Activated naive CD4-positive, alpha-beta T cell treated with anti-CD3 and anti-CD28 coated beads, Interleukin-2, amount 50 U/mL, for 24 hours (primary cell): Measurements from ENCODE around the gene CLDN24.
"Not testable (repeated sequence)": the region's sequence is repeated elsewhere in the genome, so short reads cannot be mapped to it uniquely, and the experiment has no call there.

Experiments
- H3K27ac Mint-ChIP-seq: one replicate; pipeline ENCODE4 v1.8.0; 2021; ENCODE audit warnings: mild to moderate bottlenecking, mixed read lengths
- H3K27me3 Mint-ChIP-seq: one replicate; pipeline ENCODE4 v1.8.0; 2021; ENCODE audit warnings: mixed read lengths
- H3K36me3 Mint-ChIP-seq: one replicate; pipeline ENCODE4 v1.8.0; 2021; ENCODE audit warnings: mixed read lengths
- H3K4me1 Mint-ChIP-seq: one replicate; pipeline ENCODE4 v1.8.0; 2021; ENCODE audit warnings: mixed read lengths
- H3K4me3 Mint-ChIP-seq: one replicate; pipeline ENCODE4 v1.8.0; 2021; ENCODE audit warnings: mild to moderate bottlenecking, mixed read lengths
- H3K9me3 Mint-ChIP-seq: one replicate; pipeline ENCODE4 v1.8.0; 2021; ENCODE audit warnings: mixed read lengths

CLDN24 gene

GRCh38 chr4:183333202-183333601 lies 11.0 kb upstream of the CLDN24 start:
- peaks cover 4% of the 10 kb centered on the region for H3K27me3 Mint-ChIP-seq

GRCh38 chr4:183332447-183332846 lies 10.2 kb upstream of the CLDN24 start:
- H3K4me1 Mint-ChIP-seq: no peaks in the 10 kb centered on the region
- no peak overlapping the region for H3K4me3 Mint-ChIP-seq
- H3K36me3 Mint-ChIP-seq: no peaks in the 10 kb centered on the region
- H3K27me3 Mint-ChIP-seq: peaks cover 4% of the 10 kb centered on the region
- H3K27ac Mint-ChIP-seq: no peak overlapping the region
- H3K9me3 Mint-ChIP-seq: no peaks in the 10 kb centered on the region

More at GRCh38 chr4:183333202-183333601, 11.0 kb upstream of the CLDN24 start:
- no peaks in the 10 kb centered on the region for H3K4me1 Mint-ChIP-seq
- H3K27ac Mint-ChIP-seq: no peak overlapping the region
- no peaks in the 10 kb centered on the region for H3K9me3 Mint-ChIP-seq
- no peak overlapping the region for H3K4me3 Mint-ChIP-seq
- no peaks in the 10 kb centered on the region for H3K36me3 Mint-ChIP-seq

GRCh38 chr4:183330841-183331240 lies 8.6 kb upstream of the CLDN24 start:
- H3K4me3 Mint-ChIP-seq: no peak overlapping the region
- H3K4me1 Mint-ChIP-seq: no peaks in the 10 kb centered on the region
- no peaks in the 10 kb centered on the region for H3K9me3 Mint-ChIP-seq
- peaks cover 3% of the 10 kb centered on the region for H3K27me3 Mint-ChIP-seq
- no peaks in the 10 kb centered on the region for H3K36me3 Mint-ChIP-seq
- H3K27ac Mint-ChIP-seq: no peak overlapping the region

- no peaks in the 10 kb centered on the region for H3K36me3 Mint-ChIP-seq
- H3K4me1 Mint-ChIP-seq: no peaks in the 10 kb centered on the region
- no peak overlapping the region for H3K4me3 Mint-ChIP-seq
- no peaks in the 10 kb centered on the region for H3K9me3 Mint-ChIP-seq
- peaks cover 3% of the 10 kb centered on the region for H3K27me3 Mint-ChIP-seq
- H3K27ac Mint-ChIP-seq: no peak overlapping the region
Observed at GRCh38 chr4:183329954-183330742, 7.9 kb upstream of the CLDN24 start.

GRCh38 chr4:183329244-183329643 lies 7.0 kb upstream of the CLDN24 start:
- Mint-ChIP-seq H3K9me3 (no peaks in the 10 kb centered on the region), H3K27me3 (peaks cover 3% of the 10 kb centered on the region), H3K36me3 (no peaks in the 10 kb centered on the region), H3K4me3 (no peak overlapping the region), H3K27ac (no peak overlapping the region), H3K4me1 (no peaks in the 10 kb centered on the region)

GRCh38 chr4:183328832-183329231 lies 6.6 kb upstream of the CLDN24 start:
- no peaks in the 10 kb centered on the region for H3K4me1 Mint-ChIP-seq
- no peak overlapping the region for H3K27ac Mint-ChIP-seq
- no peak overlapping the region for H3K4me3 Mint-ChIP-seq
- H3K27me3 Mint-ChIP-seq: peaks cover under 1% of the 10 kb centered on the region
- H3K36me3 Mint-ChIP-seq: peaks cover under 1% of the 10 kb centered on the region
- no peaks in the 10 kb centered on the region for H3K9me3 Mint-ChIP-seq

GRCh38 chr4:183327827-183328226 lies 5.6 kb upstream of the CLDN24 start:
- H3K36me3 Mint-ChIP-seq: peaks cover 2% of the 10 kb centered on the region
- H3K27me3 Mint-ChIP-seq: no peaks in the 10 kb centered on the region
- H3K9me3 Mint-ChIP-seq: no peaks in the 10 kb centered on the region

GRCh38 chr4:183326853-183327252 lies 4.6 kb upstream of the CLDN24 start:
- Mint-ChIP-seq H3K27ac (no peak overlapping the region), H3K27me3 (no peaks in the 10 kb centered on the region), H3K9me3 (no peaks in the 10 kb centered on the region), H3K36me3 (peaks cover 2% of the 10 kb centered on the region), H3K4me1 (no peaks in the 10 kb centered on the region), H3K4me3 (no peak overlapping the region)

More at GRCh38 chr4:183327827-183328226, 5.6 kb upstream of the CLDN24 start:
- Mint-ChIP-seq H3K4me3 (no peak overlapping the region), H3K4me1 (no peaks in the 10 kb centered on the region), H3K27ac (no peak overlapping the region)

- H3K4me1 Mint-ChIP-seq, H3K27ac Mint-ChIP-seq, H3K27me3 Mint-ChIP-seq, H3K9me3 Mint-ChIP-seq, H3K36me3 Mint-ChIP-seq, H3K4me3 Mint-ChIP-seq: not testable (repeated sequence)
Observed at GRCh38 chr4:183326387-183326786, 4.2 kb upstream of the CLDN24 start.

- H3K4me1 Mint-ChIP-seq: peaks cover 12% of the 10 kb centered on the region
- H3K27me3 Mint-ChIP-seq: no peaks in the 10 kb centered on the region
- no peaks in the 10 kb centered on the region for H3K9me3 Mint-ChIP-seq
- H3K27ac Mint-ChIP-seq: no peak overlapping the region
- peaks cover 2% of the 10 kb centered on the region for H3K36me3 Mint-ChIP-seq
- no peak overlapping the region for H3K4me3 Mint-ChIP-seq
Observed at GRCh38 chr4:183324619-183325018, 2.4 kb upstream of the CLDN24 start.

- H3K27ac Mint-ChIP-seq, H3K27me3 Mint-ChIP-seq, H3K36me3 Mint-ChIP-seq, H3K9me3 Mint-ChIP-seq, H3K4me3 Mint-ChIP-seq: not testable (repeated sequence)
- H3K4me1 Mint-ChIP-seq: peaks cover 12% of the 10 kb centered on the region
Observed at GRCh38 chr4:183324056-183324455, 1.8 kb upstream of the CLDN24 start.

GRCh38 chr4:183323295-183323694 lies 1.1 kb upstream of the CLDN24 start:
- Mint-ChIP-seq H3K9me3 (no peaks in the 10 kb centered on the region), H3K27ac (no peak overlapping the region), H3K4me1 (peaks cover 12% of the 10 kb centered on the region), H3K36me3 (peaks cover 4% of the 10 kb centered on the region), H3K27me3 (no peaks in the 10 kb centered on the region), H3K4me3 (no peak overlapping the region)

GRCh38 chr4:183321516-183321915 lies 710 bp downstream of the CLDN24 start:
- H3K27ac Mint-ChIP-seq: no peak overlapping the region
- H3K9me3 Mint-ChIP-seq: no peaks in the 10 kb centered on the region
- H3K27me3 Mint-ChIP-seq: no peaks in the 10 kb centered on the region
- H3K36me3 Mint-ChIP-seq: peaks cover 4% of the 10 kb centered on the region
- peaks cover 12% of the 10 kb centered on the region for H3K4me1 Mint-ChIP-seq
- no peak overlapping the region for H3K4me3 Mint-ChIP-seq

GRCh38 chr4:183321079-183321478 lies 1.1 kb downstream of the CLDN24 start:
- Mint-ChIP-seq H3K27me3 (no peaks in the 10 kb centered on the region), H3K4me3 (no peak overlapping the region), H3K4me1 (peaks cover 12% of the 10 kb centered on the region), H3K36me3 (peaks cover 4% of the 10 kb centered on the region), H3K9me3 (no peaks in the 10 kb centered on the region), H3K27ac (no peak overlapping the region)

GRCh38 chr4:183320211-183321059 lies 1.8 kb downstream of the CLDN24 start, which contains the start of gene CLDN22:
CLDN22 (minus strand) TSS chr4:183320276; CDS start chr4:183320218, 58 bp downstream.
- H3K27me3 Mint-ChIP-seq: no peaks in the 10 kb centered on the region
- H3K4me1 Mint-ChIP-seq: peaks cover 12% of the 10 kb centered on the region
- H3K4me3 Mint-ChIP-seq: no peak within 1 kb of the TSS
- no peak within 1 kb of the TSS for H3K27ac Mint-ChIP-seq
- no peaks in the 10 kb centered on the region for H3K9me3 Mint-ChIP-seq
- peaks cover 4% of the 10 kb centered on the region for H3K36me3 Mint-ChIP-seq

GRCh38 chr4:183318656-183319055 lies 3.6 kb downstream of the CLDN24 start:
- Mint-ChIP-seq H3K36me3 (peaks cover 4% of the 10 kb centered on the region), H3K27ac (no peak overlapping the region), H3K4me1 (peaks cover 12% of the 10 kb centered on the region), H3K27me3 (no peaks in the 10 kb centered on the region), H3K9me3 (no peaks in the 10 kb centered on the region), H3K4me3 (no peak overlapping the region)
